ENCODE data around the gene CTNNA3. TPM values are rescaled to one million over a fixed set of nuclear protein-coding genes. Genes with fewer than 3 reads are reported as not detected.

Gene CTNNA3
- total RNA-seq, 1 experiment from 2014 or later = 0.85 TPM

DNA sequence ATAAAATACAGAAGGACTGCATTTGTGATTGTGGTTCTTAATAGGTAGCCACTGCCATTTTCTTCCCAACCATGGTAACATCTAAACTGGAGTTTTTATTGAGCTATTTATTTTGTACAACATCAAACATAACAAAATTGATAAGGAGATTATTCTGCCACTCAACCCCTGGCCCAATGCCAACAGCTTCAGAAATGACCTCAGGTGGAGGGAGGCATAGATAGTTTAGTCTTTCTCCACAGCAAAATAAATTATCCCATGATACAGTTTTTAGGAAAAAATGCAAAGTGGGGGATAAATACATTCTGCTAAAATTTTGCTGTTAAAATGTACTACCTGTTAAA, 712.5 kb downstream of the CTNNA3 start:
- no TSS peak for BruUV-seq (replicated peaks)
- DNase-seq (ENCODE audit: low read depth, low spot score) (no peak), ATAC-seq (no peak)
- no peaks in the 10 kb centered on the region for H3K4me1 ChIP-seq (ENCODE audit: control insufficient read depth, insufficient read depth, low read length)
- no peak overlapping the region for H3K4me3 ChIP-seq (ENCODE audit: low read depth in 2 of 2, low read length in 2 of 2)
- in situ Hi-C loops (cut with HindIII; ENCODE audit: low pct_unique_long_range_greater_than_20kb, low sequenced_read_pairs) (no loop called here), intact Hi-C loops (cut with micrococcal nuclease; ENCODE audit: unreplicated experiment) (no loop called here)
- no peak overlapping the region for H3K27ac ChIP-seq (ENCODE audit: low read length)
- no peaks in the 10 kb centered on the region for H3K36me3 ChIP-seq (ENCODE audit: control insufficient read depth, insufficient read depth, low read length)
- ChIA-PET CTCF (no interaction called here), POLR2A (no interaction called here)
- TF ChIP-seq SIN3A (IDR thresholded peaks at IDR 0.05; ENCODE audit: borderline replicate concordance, insufficient read depth, low read depth, low read length) (no peak), TCF7L2 (IDR thresholded peaks at IDR 0.05; ENCODE audit: low read depth, low read length) (no peak), POLR2AphosphoS5 (IDR thresholded peaks at IDR 0.05; ENCODE audit: low read depth, low read length) (no peak)
- TF ChIP-seq, protein P1, sequence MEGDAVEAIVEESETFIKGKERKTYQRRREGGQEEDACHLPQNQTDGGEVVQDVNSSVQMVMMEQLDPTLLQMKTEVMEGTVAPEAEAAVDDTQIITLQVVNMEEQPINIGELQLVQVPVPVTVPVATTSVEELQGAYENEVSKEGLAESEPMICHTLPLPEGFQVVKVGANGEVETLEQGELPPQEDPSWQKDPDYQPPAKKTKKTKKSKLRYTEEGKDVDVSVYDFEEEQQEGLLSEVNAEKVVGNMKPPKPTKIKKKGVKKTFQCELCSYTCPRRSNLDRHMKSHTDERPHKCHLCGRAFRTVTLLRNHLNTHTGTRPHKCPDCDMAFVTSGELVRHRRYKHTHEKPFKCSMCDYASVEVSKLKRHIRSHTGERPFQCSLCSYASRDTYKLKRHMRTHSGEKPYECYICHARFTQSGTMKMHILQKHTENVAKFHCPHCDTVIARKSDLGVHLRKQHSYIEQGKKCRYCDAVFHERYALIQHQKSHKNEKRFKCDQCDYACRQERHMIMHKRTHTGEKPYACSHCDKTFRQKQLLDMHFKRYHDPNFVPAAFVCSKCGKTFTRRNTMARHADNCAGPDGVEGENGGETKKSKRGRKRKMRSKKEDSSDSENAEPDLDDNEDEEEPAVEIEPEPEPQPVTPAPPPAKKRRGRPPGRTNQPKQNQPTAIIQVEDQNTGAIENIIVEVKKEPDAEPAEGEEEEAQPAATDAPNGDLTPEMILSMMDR (IDR thresholded peaks at IDR 0.05) = no peak
- TF ChIP-seq, protein P2, sequence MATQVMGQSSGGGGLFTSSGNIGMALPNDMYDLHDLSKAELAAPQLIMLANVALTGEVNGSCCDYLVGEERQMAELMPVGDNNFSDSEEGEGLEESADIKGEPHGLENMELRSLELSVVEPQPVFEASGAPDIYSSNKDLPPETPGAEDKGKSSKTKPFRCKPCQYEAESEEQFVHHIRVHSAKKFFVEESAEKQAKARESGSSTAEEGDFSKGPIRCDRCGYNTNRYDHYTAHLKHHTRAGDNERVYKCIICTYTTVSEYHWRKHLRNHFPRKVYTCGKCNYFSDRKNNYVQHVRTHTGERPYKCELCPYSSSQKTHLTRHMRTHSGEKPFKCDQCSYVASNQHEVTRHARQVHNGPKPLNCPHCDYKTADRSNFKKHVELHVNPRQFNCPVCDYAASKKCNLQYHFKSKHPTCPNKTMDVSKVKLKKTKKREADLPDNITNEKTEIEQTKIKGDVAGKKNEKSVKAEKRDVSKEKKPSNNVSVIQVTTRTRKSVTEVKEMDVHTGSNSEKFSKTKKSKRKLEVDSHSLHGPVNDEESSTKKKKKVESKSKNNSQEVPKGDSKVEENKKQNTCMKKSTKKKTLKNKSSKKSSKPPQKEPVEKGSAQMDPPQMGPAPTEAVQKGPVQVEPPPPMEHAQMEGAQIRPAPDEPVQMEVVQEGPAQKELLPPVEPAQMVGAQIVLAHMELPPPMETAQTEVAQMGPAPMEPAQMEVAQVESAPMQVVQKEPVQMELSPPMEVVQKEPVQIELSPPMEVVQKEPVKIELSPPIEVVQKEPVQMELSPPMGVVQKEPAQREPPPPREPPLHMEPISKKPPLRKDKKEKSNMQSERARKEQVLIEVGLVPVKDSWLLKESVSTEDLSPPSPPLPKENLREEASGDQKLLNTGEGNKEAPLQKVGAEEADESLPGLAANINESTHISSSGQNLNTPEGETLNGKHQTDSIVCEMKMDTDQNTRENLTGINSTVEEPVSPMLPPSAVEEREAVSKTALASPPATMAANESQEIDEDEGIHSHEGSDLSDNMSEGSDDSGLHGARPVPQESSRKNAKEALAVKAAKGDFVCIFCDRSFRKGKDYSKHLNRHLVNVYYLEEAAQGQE (IDR thresholded peaks at IDR 0.05; ENCODE audit: insufficient read depth in 1 of 2, low read depth in 2 of 2, low read length in 1 of 2) = no peak
- H3K9me3 ChIP-seq (ENCODE audit: control insufficient read depth, insufficient read depth, low read depth, low read length) = no peaks in the 10 kb centered on the region
- no peaks in the 10 kb centered on the region for H3K27me3 ChIP-seq (ENCODE audit: control insufficient read depth, insufficient read depth, low read length)

DNA sequence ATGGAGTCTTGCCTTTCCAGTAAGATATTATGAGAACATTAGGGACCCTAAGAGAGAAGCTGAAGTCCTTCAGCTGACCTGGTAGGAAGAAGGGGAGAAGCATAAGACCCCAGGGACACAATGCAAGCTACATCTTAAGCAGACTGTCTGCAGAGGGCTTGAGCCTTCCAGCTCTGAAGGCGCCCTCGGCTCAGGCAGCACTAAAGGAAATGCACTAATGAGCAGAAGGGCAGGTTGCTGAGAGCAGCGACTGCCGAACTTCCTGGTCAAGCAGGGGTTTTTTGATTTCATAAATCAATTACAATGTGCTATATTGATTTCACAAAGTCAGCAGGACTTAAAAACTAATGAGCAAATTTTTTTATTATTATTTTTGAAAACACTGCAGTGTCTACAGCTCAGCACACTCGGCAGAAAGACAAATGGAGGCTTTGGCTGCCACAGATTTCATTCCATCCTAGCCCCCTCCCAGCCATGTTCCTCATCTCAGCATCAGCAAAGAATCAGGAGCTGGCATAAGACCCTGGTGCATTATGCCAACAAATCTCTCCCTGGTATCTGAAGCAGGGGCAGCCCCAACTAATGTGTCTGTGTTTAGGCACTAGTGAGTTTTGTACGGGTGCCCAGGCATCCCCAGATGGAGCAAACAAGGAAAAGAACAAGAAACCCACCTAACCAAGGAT, 713.1 kb downstream of the CTNNA3 start:
- intact Hi-C loops (cut with micrococcal nuclease; ENCODE audit: unreplicated experiment) = no loop called here
- no peak for ATAC-seq

More for the DNA sequence above, 713.1 kb downstream of the CTNNA3 start:
- Histone ChIP-seq H3K36me3 (ENCODE audit: control insufficient read depth, insufficient read depth, low read length) (no peaks in the 10 kb centered on the region), H3K4me3 (ENCODE audit: low read depth in 2 of 2, low read length in 2 of 2) (no peak overlapping the region), H3K27me3 (ENCODE audit: control insufficient read depth, insufficient read depth, low read length) (no peaks in the 10 kb centered on the region), H3K4me1 (ENCODE audit: control insufficient read depth, insufficient read depth, low read length) (no peaks in the 10 kb centered on the region), H3K9me3 (ENCODE audit: control insufficient read depth, insufficient read depth, low read depth, low read length) (no peaks in the 10 kb centered on the region), H3K27ac (ENCODE audit: low read length) (no peak overlapping the region)
- CTCF ChIA-PET = no interaction called here
- in situ Hi-C loops (cut with HindIII; ENCODE audit: low pct_unique_long_range_greater_than_20kb, low sequenced_read_pairs) = no loop called here
- TF ChIP-seq SIN3A (IDR thresholded peaks at IDR 0.05; ENCODE audit: borderline replicate concordance, insufficient read depth, low read depth, low read length) = no peak
- TF ChIP-seq, protein P2 (IDR thresholded peaks at IDR 0.05; ENCODE audit: insufficient read depth in 1 of 2, low read depth in 2 of 2, low read length in 1 of 2) = no peak
- TF ChIP-seq TCF7L2 (IDR thresholded peaks at IDR 0.05; ENCODE audit: low read depth, low read length) = no peak
- TF ChIP-seq, protein P1 (IDR thresholded peaks at IDR 0.05) = no peak
- TF ChIP-seq POLR2AphosphoS5 (IDR thresholded peaks at IDR 0.05; ENCODE audit: low read depth, low read length) = no peak
- DNase-seq (ENCODE audit: low read depth, low spot score) = no peak
- BruUV-seq (replicated peaks) = no TSS peak
- POLR2A ChIA-PET = no interaction called here
